Chondrocyte (in vitro differentiated cells): ENCODE data around the gene HMCN2. TPM values are rescaled to one million over a fixed set of nuclear protein-coding genes. Genes with fewer than 3 reads are reported as not detected.

Experiments
- DNase-seq: peaks from one replicate; pipeline ENCODE4 v3.0.0; 2021; ENCODE audit warnings: mixed read lengths, low spot score
- H3K27ac Mint-ChIP-seq: one replicate; pipeline ENCODE4 v1.8.0; 2021; ENCODE audit warnings: mild to moderate bottlenecking, moderate library complexity, mixed read lengths; ENCODE audit not compliant: unreplicated experiment
- H3K27me3 Mint-ChIP-seq: 2 replicates; pipeline ENCODE4 v1.8.0; 2021; ENCODE audit warnings: low read depth, mixed read lengths
- H3K36me3 Mint-ChIP-seq: 2 replicates; pipeline ENCODE4 v1.8.0; 2021; ENCODE audit warnings: low read depth, mixed read lengths
- H3K4me1 Mint-ChIP-seq: 2 replicates; pipeline ENCODE4 v1.8.0; 2021; ENCODE audit warnings: low read depth, mild to moderate bottlenecking, mixed read lengths
- H3K4me3 Mint-ChIP-seq: one replicate; pipeline ENCODE4 v1.8.0; 2021; ENCODE audit warnings: mild to moderate bottlenecking, moderate library complexity, mixed read lengths; ENCODE audit not compliant: unreplicated experiment
- H3K9me3 Mint-ChIP-seq: 2 replicates; pipeline ENCODE4 v1.8.0; 2021; ENCODE audit warnings: low read depth, mixed read lengths
- CTCF ChIP-seq: fragments of 200-600 bp; sonication (generic); IDR thresholded peaks from 2 replicates; pipeline ENCODE4 v1.5.0; 2021; ENCODE audit warnings: antibody characterized with exemption, mild to moderate bottlenecking, moderate library complexity
- total RNA-seq: library from RNA; stranded (reverse); gene quantifications from 3 replicates; pipeline ENCODE4 v1.2.1, GENCODE V29; 2021

Gene HMCN2
- total RNA-seq, 1 donor from 2014 or later = 0.05 TPM

GRCh38 chr9:130302785-130303612, 37.4 kb downstream of the HMCN2 start:
- Mint-ChIP-seq H3K9me3 (peaks cover 2% of the 10 kb centered on the region), H3K4me3 (no peak overlapping the region), H3K4me1 (peaks cover 14% of the 10 kb centered on the region), H3K36me3 (no peaks in the 10 kb centered on the region), H3K27me3 (peaks cover 28% of the 10 kb centered on the region), H3K27ac (no peak overlapping the region)
- DNase-seq = no peak
- TF ChIP-seq CTCF = no peak

GRCh38 chr9:130303613-130304055, 38.1 kb downstream of the HMCN2 start:
- Mint-ChIP-seq H3K4me3 (no peak overlapping the region), H3K27ac (no peak overlapping the region), H3K36me3 (no peaks in the 10 kb centered on the region), H3K9me3 (peaks cover 2% of the 10 kb centered on the region), H3K27me3 (peaks cover 25% of the 10 kb centered on the region), H3K4me1 (peaks cover 14% of the 10 kb centered on the region)
- DNase-seq = no peak
- no peak for TF ChIP-seq CTCF

GRCh38 chr9:130304116-130304515, 38.6 kb downstream of the HMCN2 start:
- Mint-ChIP-seq H3K36me3 (no peaks in the 10 kb centered on the region), H3K27ac (no peak overlapping the region), H3K4me1 (peaks cover 14% of the 10 kb centered on the region), H3K9me3 (peaks cover 2% of the 10 kb centered on the region), H3K27me3 (peaks cover 26% of the 10 kb centered on the region), H3K4me3 (no peak overlapping the region)
- no peak for TF ChIP-seq CTCF
- DNase-seq = no peak

- Mint-ChIP-seq H3K27me3 (peaks cover 26% of the 10 kb centered on the region), H3K9me3 (peaks cover 2% of the 10 kb centered on the region), H3K27ac (no peak overlapping the region), H3K36me3 (no peaks in the 10 kb centered on the region), H3K4me1 (peaks cover 14% of the 10 kb centered on the region), H3K4me3 (no peak overlapping the region)
- TF ChIP-seq CTCF = no peak
- no peak for DNase-seq
These were observed 39.1 kb downstream of the HMCN2 start for GRCh38 chr9:130304643-130305042.

GRCh38 chr9:130305381-130305780, 39.8 kb downstream of the HMCN2 start:
- no peak for TF ChIP-seq CTCF
- Mint-ChIP-seq H3K4me1 (peaks cover 14% of the 10 kb centered on the region), H3K36me3 (no peaks in the 10 kb centered on the region), H3K27me3 (peaks cover 23% of the 10 kb centered on the region), H3K9me3 (no peaks in the 10 kb centered on the region), H3K4me3 (no peak overlapping the region), H3K27ac (no peak overlapping the region)
- no peak for DNase-seq
